ENCODE measurements around the gene GDPD5. TPM values are rescaled to one million over a fixed set of nuclear protein-coding genes. Genes with fewer than 3 reads are reported as not detected.

GDPD5 gene
- total and polyA plus RNA-seq, 9 of the 15 experiments (the other 6 are each of a cell fraction or from before 2014, with no cell fraction given): 0.32 to 27.3 (median 8.0) TPM

- Histone ChIP-seq H3K9me1 (ENCODE audit: control insufficient read depth, insufficient read depth, low read length) (peaks cover 4% of the 10 kb centered on the region), H2AFZ (ENCODE audit: low read depth, low read length) (peak overlapping the region; percentile 86), H3K9me3 (replicated peaks; ENCODE audit: control insufficient read depth, insufficient read depth, low read depth, low read length) (no peaks in the 10 kb centered on the region), H3K9ac (ENCODE audit: insufficient read depth in 1 of 2, low read depth in 2 of 2, low read length in 2 of 2) (peak overlapping the region; percentile 78 to 94), H3K36me3 (ENCODE audit: control insufficient read depth, insufficient read depth, low read length) (peaks cover 26% of the 10 kb centered on the region; the same call in 2 of the 3 replicates), H3K4me2 (ENCODE audit: insufficient read depth, low read length) (peak overlapping the region; percentile 88), H3K27ac (ENCODE audit: extremely low read depth, low read depth, low read length) (peak overlapping the region; percentile 77), H3K4me3 (peak overlapping the region; percentile 64), H4K20me1 (replicated peaks; ENCODE audit: control insufficient read depth, insufficient read depth, low read length) (no peaks in the 10 kb centered on the region), H3K4me1 (replicated peaks in 1 of 2; ENCODE audit: control insufficient read depth in 2 of 2, insufficient read depth in 2 of 2, low read length in 2 of 2) (peaks cover 63 to 66% of the 10 kb centered on the region in 2 experiments), H3K79me2 (ENCODE audit: control insufficient read depth, insufficient read depth, low read length) (peaks cover 43% of the 10 kb centered on the region), H3K27me3 (ENCODE audit: control insufficient read depth in 2 of 2, insufficient read depth in 2 of 2, low read length in 2 of 2) (no peaks in the 10 kb centered on the region)
- ChIA-PET POLR2A (interaction anchor here (0.6 to 10.5 kb wide), 10 partner anchors 7 to 240 kb away, joined by 3 to 115 read pairs (median 4); no protein-coding TSS in a partner anchor), CTCF (ENCODE audit: low intra/inter-chr PET ratio) (no interaction called here)
- intact Hi-C loops (cut with micrococcal nuclease): no loop called here
- FAIRE-seq (no peak), ATAC-seq (no peak), DNase-seq (ENCODE audit: extremely low read depth in 1 of 4, low spot score in 3 of 4) (no peak)
- WGBS (ENCODE audit: insufficient coverage, low coverage, missing lambda C conversion rate): 5% methylated on average over 16 of the region's 21 CpGs
- in situ Hi-C loops (cut with MboI): no loop called here
- BruUV-seq (replicated peaks): no TSS peak
- TF ChIP-seq PCBP1 (IDR thresholded peaks at IDR 0.05; ENCODE audit: low read depth, low read length, poor library complexity, severe bottlenecking): no peak
- TF ChIP-seq SIRT6 (IDR thresholded peaks at IDR 0.05; ENCODE audit: low read depth, low read length): no peak
- TF ChIP-seq, protein P1, sequence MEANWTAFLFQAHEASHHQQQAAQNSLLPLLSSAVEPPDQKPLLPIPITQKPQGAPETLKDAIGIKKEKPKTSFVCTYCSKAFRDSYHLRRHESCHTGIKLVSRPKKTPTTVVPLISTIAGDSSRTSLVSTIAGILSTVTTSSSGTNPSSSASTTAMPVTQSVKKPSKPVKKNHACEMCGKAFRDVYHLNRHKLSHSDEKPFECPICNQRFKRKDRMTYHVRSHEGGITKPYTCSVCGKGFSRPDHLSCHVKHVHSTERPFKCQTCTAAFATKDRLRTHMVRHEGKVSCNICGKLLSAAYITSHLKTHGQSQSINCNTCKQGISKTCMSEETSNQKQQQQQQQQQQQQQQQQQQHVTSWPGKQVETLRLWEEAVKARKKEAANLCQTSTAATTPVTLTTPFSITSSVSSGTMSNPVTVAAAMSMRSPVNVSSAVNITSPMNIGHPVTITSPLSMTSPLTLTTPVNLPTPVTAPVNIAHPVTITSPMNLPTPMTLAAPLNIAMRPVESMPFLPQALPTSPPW (CRISPR knock-in tag; IDR thresholded peaks at IDR 0.05): no peak
- no peak for TF ChIP-seq ARID2 (IDR thresholded peaks at IDR 0.05)
- TF ChIP-seq SMARCA5 (IDR thresholded peaks at IDR 0.05): peak; percentile 9; the same call in 1 of the 2 replicates
- no peak for TF ChIP-seq ILK (tag; IDR thresholded peaks at IDR 0.05; ENCODE audit: borderline replicate concordance, low read depth)
- TF ChIP-seq KAT2B (IDR thresholded peaks at IDR 0.05; ENCODE audit: low read depth, low read length): no peak
- 0 out of 4 replicates have a peak, but pooled peaks of 1 of the 2 experiments have one; percentile 19 for TF ChIP-seq FOXA3 (CRISPR knock-in tag; conservative IDR thresholded peaks at IDR 0.05 in 1 of 2, IDR thresholded peaks at IDR 0.05 in 1 of 2)
- TF ChIP-seq ZNF764 (CRISPR knock-in tag; IDR thresholded peaks at IDR 0.05; ENCODE audit: low read depth): no peak
- no peak for TF ChIP-seq MAZ (CRISPR knock-in tag; conservative IDR thresholded peaks at IDR 0.05 in 1 of 2, IDR thresholded peaks at IDR 0.05 in 1 of 2)
- TF ChIP-seq ZFP36 (IDR thresholded peaks at IDR 0.05; ENCODE audit: low read depth, low read length, partially characterized antibody): peak; percentile 89
- TF ChIP-seq DIDO1 (tag; IDR thresholded peaks at IDR 0.05; ENCODE audit: low read depth): no peak
- peak; percentile 63 for TF ChIP-seq TAF1 (IDR thresholded peaks at IDR 0.05; ENCODE audit: control insufficient read depth, extremely low read depth, insufficient read depth, low read length, severe bottlenecking)
- TF ChIP-seq ATF7 (IDR thresholded peaks at IDR 0.05): peak; percentile 33
- TF ChIP-seq BCOR (IDR thresholded peaks at IDR 0.05): peak; percentile 93
- TF ChIP-seq NFE2 (IDR thresholded peaks at IDR 0.05; ENCODE audit: low read depth): no peak
- no peak for TF ChIP-seq ETV6 (IDR thresholded peaks at IDR 0.05; ENCODE audit: borderline replicate concordance in 1 of 2, low read depth in 2 of 2, low read length in 1 of 2)
- TF ChIP-seq ETV6 (CRISPR knock-in tag; IDR thresholded peaks at IDR 0.05; ENCODE audit: borderline replicate concordance): no peak
- peak; percentile 25 for TF ChIP-seq BRD9 (IDR thresholded peaks at IDR 0.05; ENCODE audit: low read depth, partially characterized antibody)
- TF ChIP-seq RBM25 (IDR thresholded peaks at IDR 0.05; ENCODE audit: low read depth, low read length, severe bottlenecking): peak; percentile 97
- TF ChIP-seq ZFPM2 (CRISPR knock-in tag; IDR thresholded peaks at IDR 0.05): no peak
- TF ChIP-seq ELF4 (CRISPR knock-in tag; IDR thresholded peaks at IDR 0.05): no peak
Observed at GRCh38 chr11:75561426-75562047, 35.8 kb upstream of the GDPD5 start.
